Mesendoderm (in vitro differentiated cells): Measurements from ENCODE around the gene BABAM2.
"Not testable (repeated sequence)": the region's sequence is repeated elsewhere in the genome, so short reads cannot be mapped to it uniquely, and the experiment has no call there.

Source experiments
- DNase-seq: peaks from one replicate; pipeline ENCODE4 v3.0.0; 2013
- H2AK5ac ChIP-seq: 2 replicates; pipeline ENCODE4 v1.6.1; 2013; ENCODE audit warnings: low read length, inconsistent platforms
- H2BK120ac ChIP-seq: 2 replicates; pipeline ENCODE4 v1.6.1; 2013; ENCODE audit warnings: low read depth, mild to moderate bottlenecking, low read length, moderate library complexity, mixed read lengths
- H2BK15ac ChIP-seq: replicated peaks from 2 replicates; pipeline ENCODE4 v1.6.1; 2013; ENCODE audit warnings: low read depth, mild to moderate bottlenecking, moderate library complexity
- H2BK5ac ChIP-seq: 2 replicates; pipeline ENCODE4 v1.6.1; 2013; ENCODE audit warnings: low read length, inconsistent platforms
- H3K18ac ChIP-seq: 2 replicates; pipeline ENCODE4 v1.6.1; 2013; ENCODE audit warnings: mild to moderate bottlenecking, low read length, mixed read lengths
- H3K23ac ChIP-seq: one replicate; pipeline ENCODE4 v1.6.1; 2013; ENCODE audit warnings: low read length
- H3K27ac ChIP-seq: 2 replicates; pipeline ENCODE4 v1.5.1; 2013; ENCODE audit warnings: low read depth, mild to moderate bottlenecking, inconsistent platforms, low read length, moderate library complexity
- H3K27me3 ChIP-seq: 2 replicates; pipeline ENCODE4 v1.6.1; 2013; ENCODE audit warnings: low read length, control low read depth, mild to moderate bottlenecking, inconsistent platforms; ENCODE audit not compliant: insufficient read depth, poor library complexity
- H3K36me3 ChIP-seq: 2 replicates; pipeline ENCODE4 v1.6.1; 2013; ENCODE audit warnings: low read length, inconsistent platforms; ENCODE audit not compliant: control insufficient read depth, insufficient read depth
- H3K4ac ChIP-seq: one replicate; pipeline ENCODE4 v1.6.1; 2013; ENCODE audit warnings: low read depth, mild to moderate bottlenecking, low read length, moderate library complexity
- H3K4me1 ChIP-seq: 2 replicates; pipeline ENCODE4 v1.6.1; 2013; ENCODE audit warnings: low read depth, low read length, inconsistent platforms; ENCODE audit not compliant: control insufficient read depth
- H3K4me2 ChIP-seq: 2 replicates; pipeline ENCODE4 v1.6.1; 2013; ENCODE audit warnings: low read length
- H3K4me3 ChIP-seq: 2 replicates; pipeline ENCODE4 v1.5.1; 2013; ENCODE audit warnings: mild to moderate bottlenecking, low read length
- H3K56ac ChIP-seq: one replicate; pipeline ENCODE4 v1.6.1; 2013; ENCODE audit warnings: low read length
- H3K79me1 ChIP-seq: 2 replicates; pipeline ENCODE4 v1.6.1; 2013; ENCODE audit warnings: low read length, inconsistent platforms
- H3K79me2 ChIP-seq: 2 replicates; pipeline ENCODE4 v1.6.1; 2013; ENCODE audit warnings: mild to moderate bottlenecking, low read length; ENCODE audit not compliant: control insufficient read depth, insufficient read depth
- H3K9ac ChIP-seq: 2 replicates; pipeline ENCODE4 v1.6.1; 2013; ENCODE audit warnings: low read length, inconsistent platforms
- H4K5ac ChIP-seq: one replicate; pipeline ENCODE4 v1.6.1; 2013; ENCODE audit warnings: low read length
- H4K8ac ChIP-seq: one replicate; pipeline ENCODE4 v1.6.1; 2013; ENCODE audit warnings: low read depth, mild to moderate bottlenecking, control low read depth, low read length, moderate library complexity
- WGBS: extraction: QIAGEN DNeasy Blood & Tissue Kit; methylation state at CpG from one replicate; pipeline ENCODE4 v1.1.7; 2013; ENCODE audit warnings: low lambda C conversion rate, missing lambda C conversion rate; ENCODE audit not compliant: insufficient coverage; ENCODE audit errors: extremely low coverage; 5-methylcytosine and 5-hydroxymethylcytosine counted together

The BABAM2 gene

GRCh38 chr2:27881815-27882583 lies 8.5 kb upstream of the BABAM2 start:
- H3K23ac ChIP-seq = not testable (repeated sequence)

DNA sequence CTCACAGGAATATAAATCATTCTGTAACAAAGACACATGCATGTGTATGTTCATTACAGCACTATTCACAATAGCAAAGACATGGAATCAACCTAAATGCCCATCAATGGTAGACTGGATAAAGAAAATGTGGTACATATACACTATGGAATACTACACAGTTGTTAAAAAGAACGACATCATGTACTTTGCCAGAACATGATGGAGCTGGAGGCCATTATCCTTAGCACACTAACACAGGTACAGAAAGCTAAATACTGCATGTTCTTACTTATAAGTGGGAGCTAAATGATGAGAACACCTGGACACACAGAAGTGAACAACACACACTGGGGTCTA lies 8.0 kb upstream of the BABAM2 start:
- H3K4me1 ChIP-seq, H3K27me3 ChIP-seq, H2BK15ac ChIP-seq, H3K27ac ChIP-seq, H3K4me2 ChIP-seq, H3K18ac ChIP-seq, H2BK5ac ChIP-seq, H4K8ac ChIP-seq, H3K23ac ChIP-seq, H4K5ac ChIP-seq, H3K9ac ChIP-seq, H2AK5ac ChIP-seq, H2BK120ac ChIP-seq, DNase-seq, H3K79me1 ChIP-seq, H3K56ac ChIP-seq, H3K36me3 ChIP-seq, H3K4ac ChIP-seq, H3K79me2 ChIP-seq, H3K4me3 ChIP-seq: not testable (repeated sequence)
- no CpG with 5 or more reads among the region's 1 CpG for WGBS

More at GRCh38 chr2:27881815-27882583, 8.5 kb upstream of the BABAM2 start:
- not testable (repeated sequence) for H3K27me3 ChIP-seq, H3K27ac ChIP-seq, H3K18ac ChIP-seq, H2BK5ac ChIP-seq, H4K8ac ChIP-seq, H2AK5ac ChIP-seq, H3K79me2 ChIP-seq, H3K4me2 ChIP-seq, DNase-seq, H3K4me3 ChIP-seq, H3K4ac ChIP-seq, H4K5ac ChIP-seq, H3K56ac ChIP-seq, H3K4me1 ChIP-seq, H3K9ac ChIP-seq, H2BK15ac ChIP-seq, H3K36me3 ChIP-seq, H2BK120ac ChIP-seq, H3K79me1 ChIP-seq
- no CpG with 5 or more reads among the region's 4 CpGs for WGBS

DNA sequence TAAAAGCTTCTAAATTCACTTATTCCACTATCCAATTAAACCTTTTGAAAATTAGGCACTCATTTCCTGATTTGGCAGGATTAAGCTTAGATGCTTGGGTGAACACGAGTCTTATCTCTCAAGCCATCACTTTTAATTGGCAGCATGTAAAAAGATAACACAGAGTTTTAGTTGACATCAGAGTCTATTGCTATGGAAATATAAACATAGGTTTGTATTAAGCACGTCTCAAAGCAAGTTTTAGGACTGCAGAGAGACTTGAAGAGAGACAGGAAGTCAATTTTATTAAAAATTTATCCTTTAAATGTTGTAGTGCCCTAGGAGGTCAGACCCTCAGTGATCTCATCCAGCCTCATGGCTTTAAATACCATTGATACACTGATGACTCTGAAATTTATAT lies 5.9 kb upstream of the BABAM2 start:
- DNase-seq = no peak
- H4K8ac ChIP-seq = no peak overlapping the region
- H3K27ac ChIP-seq = no peak overlapping the region
- no peak overlapping the region for H3K23ac ChIP-seq
- H3K4me1 ChIP-seq = no peaks in the 10 kb centered on the region
- no peak overlapping the region for H3K56ac ChIP-seq
- no peak overlapping the region for H3K4me2 ChIP-seq
- no peaks in the 10 kb centered on the region for H3K36me3 ChIP-seq
- no peaks in the 10 kb centered on the region for H3K79me2 ChIP-seq
- no peak overlapping the region for H4K5ac ChIP-seq
- WGBS = no CpG with 5 or more reads among the region's 2 CpGs
- no peak overlapping the region for H2BK15ac ChIP-seq
- no peaks in the 10 kb centered on the region for H3K79me1 ChIP-seq
- H3K18ac ChIP-seq = no peak overlapping the region
- H2BK120ac ChIP-seq = no peak overlapping the region
- no peak overlapping the region for H3K4ac ChIP-seq
- no peak overlapping the region for H2BK5ac ChIP-seq
- no peak overlapping the region for H2AK5ac ChIP-seq
- no peak overlapping the region for H3K4me3 ChIP-seq
- H3K27me3 ChIP-seq = no peaks in the 10 kb centered on the region
- no peak overlapping the region for H3K9ac ChIP-seq

- Histone ChIP-seq H2BK120ac (no peak overlapping the region), H3K4ac (no peak overlapping the region), H3K27me3 (no peaks in the 10 kb centered on the region), H3K79me1 (no peaks in the 10 kb centered on the region), H3K27ac (no peak overlapping the region), H3K79me2 (no peaks in the 10 kb centered on the region), H4K8ac (no peak overlapping the region), H3K56ac (no peak overlapping the region), H3K9ac (no peak overlapping the region), H3K23ac (no peak overlapping the region), H4K5ac (no peak overlapping the region), H3K18ac (no peak overlapping the region), H2AK5ac (no peak overlapping the region), H3K4me2 (no peak overlapping the region), H2BK5ac (no peak overlapping the region), H2BK15ac (no peak overlapping the region), H3K4me3 (no peak overlapping the region), H3K36me3 (no peaks in the 10 kb centered on the region), H3K4me1 (no peaks in the 10 kb centered on the region)
- DNase-seq = no peak
- WGBS = no CpG with 5 or more reads among the region's 1 CpG
These were observed 5.3 kb upstream of the BABAM2 start for GRCh38 chr2:27885234-27885633.

GRCh38 chr2:27885661-27886060 lies 4.9 kb upstream of the BABAM2 start:
- no peak overlapping the region for H3K4me2 ChIP-seq
- no peak overlapping the region for H4K5ac ChIP-seq
- H3K56ac ChIP-seq = no peak overlapping the region
- H3K27me3 ChIP-seq = no peaks in the 10 kb centered on the region
- H2BK5ac ChIP-seq = no peak overlapping the region
- no peak overlapping the region for H2BK120ac ChIP-seq
- no peak overlapping the region for H3K23ac ChIP-seq
- H2AK5ac ChIP-seq = no peak overlapping the region
- H3K79me2 ChIP-seq = no peaks in the 10 kb centered on the region
- no CpG with 5 or more reads among the region's 1 CpG for WGBS
- no peak overlapping the region for H3K18ac ChIP-seq
- H3K27ac ChIP-seq = no peak overlapping the region
- H3K4me1 ChIP-seq = no peaks in the 10 kb centered on the region
- no peak overlapping the region for H2BK15ac ChIP-seq
- no peaks in the 10 kb centered on the region for H3K79me1 ChIP-seq
- H4K8ac ChIP-seq = no peak overlapping the region
- H3K36me3 ChIP-seq = no peaks in the 10 kb centered on the region
- no peak overlapping the region for H3K4ac ChIP-seq
- DNase-seq = no peak
- no peak overlapping the region for H3K4me3 ChIP-seq
- no peak overlapping the region for H3K9ac ChIP-seq

DNA sequence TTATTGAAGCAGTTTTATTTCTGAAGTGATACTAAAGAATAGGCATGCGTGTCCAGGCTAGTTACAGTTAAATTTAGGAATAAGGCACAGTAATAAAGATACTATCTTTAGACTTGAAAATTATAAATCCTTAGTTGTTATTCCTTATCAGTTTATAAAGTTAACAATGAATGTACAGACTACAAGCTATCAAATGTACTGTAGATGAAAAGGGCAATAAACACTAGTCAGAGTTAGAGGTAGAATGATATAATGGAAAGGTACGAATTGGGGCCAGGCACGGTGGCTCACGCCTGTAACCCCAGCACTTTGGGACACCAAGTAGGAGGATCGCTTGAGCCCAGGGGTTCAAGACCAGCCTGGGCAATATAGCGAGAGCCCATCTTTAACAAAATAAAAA lies 4.2 kb upstream of the BABAM2 start:
- Histone ChIP-seq H2BK120ac (no peak overlapping the region), H4K5ac (no peak overlapping the region), H3K9ac (no peak overlapping the region), H3K4me3 (no peak overlapping the region), H3K4me1 (no peaks in the 10 kb centered on the region), H2BK15ac (no peak overlapping the region), H3K79me2 (no peaks in the 10 kb centered on the region), H4K8ac (no peak overlapping the region), H2AK5ac (no peak overlapping the region), H2BK5ac (no peak overlapping the region), H3K27me3 (no peaks in the 10 kb centered on the region), H3K36me3 (no peaks in the 10 kb centered on the region), H3K23ac (no peak overlapping the region), H3K56ac (no peak overlapping the region), H3K79me1 (peaks cover under 1% of the 10 kb centered on the region), H3K27ac (no peak overlapping the region), H3K4me2 (no peak overlapping the region), H3K4ac (no peak overlapping the region), H3K18ac (no peak overlapping the region)
- WGBS = no CpG with 5 or more reads among the region's 6 CpGs
- no peak for DNase-seq
